GM18951 (cell line): ENCODE data around the gene OPA3.

Experiments
- POLR2A ChIP-seq: IDR thresholded peaks from 4 replicates; pipeline ENCODE4 v1.6.1; 2011; ENCODE audit warnings: mild to moderate bottlenecking; ENCODE audit not compliant: insufficient read length, insufficient read depth; ENCODE audit errors: extremely low read depth
- in situ Hi-C: fragments of 300-500 bp; cut with MboI; formaldehyde crosslinking; loops from one replicate; pipeline ENCODE4 v1.12.0; 2022; ENCODE audit warnings: low sequenced_read_pairs, mixed read lengths, inconsistent platforms; ENCODE audit not compliant: unreplicated experiment

Gene OPA3

GRCh38 chr19:45529420-45529785 is 55.2 kb downstream of the OPA3 start:
- TF ChIP-seq POLR2A, result no peak
- in situ Hi-C loops, result no loop called here

GRCh38 chr19:45528744-45529419 is 55.7 kb downstream of the OPA3 start:
- peak; percentile 30 for TF ChIP-seq POLR2A
- in situ Hi-C loops, result no loop called here

DNA sequence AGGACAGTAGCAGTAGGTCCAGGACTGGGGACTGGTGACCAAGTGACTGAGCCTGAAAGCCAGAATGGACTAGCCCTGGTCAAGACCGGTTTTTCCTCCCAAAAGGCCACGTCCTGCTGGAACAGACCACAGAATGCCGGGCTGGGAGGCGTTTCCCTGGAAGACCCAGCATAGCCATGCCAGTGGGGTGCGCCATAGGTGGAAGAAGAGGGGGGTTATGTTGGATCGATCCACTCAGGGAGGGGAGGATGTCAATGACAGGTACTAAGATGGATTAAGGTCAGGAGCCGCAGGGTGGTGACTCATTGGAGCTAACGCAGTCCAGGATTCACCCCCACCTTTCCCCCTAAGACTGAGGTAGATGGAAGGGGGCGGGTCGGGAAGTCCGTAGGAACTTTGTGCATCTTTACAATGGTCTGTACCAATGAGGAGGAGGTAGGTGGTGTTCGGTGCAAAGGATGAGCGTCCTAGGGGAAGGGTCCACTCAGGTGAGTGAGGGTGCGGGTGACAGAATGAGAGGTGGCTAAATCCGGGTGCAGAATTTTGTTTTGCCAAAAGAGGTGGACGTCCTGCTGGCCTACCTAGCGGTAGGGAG is 56.4 kb downstream of the OPA3 start:
- in situ Hi-C loops, result no loop called here
- TF ChIP-seq POLR2A, result peak; percentile 30

DNA sequence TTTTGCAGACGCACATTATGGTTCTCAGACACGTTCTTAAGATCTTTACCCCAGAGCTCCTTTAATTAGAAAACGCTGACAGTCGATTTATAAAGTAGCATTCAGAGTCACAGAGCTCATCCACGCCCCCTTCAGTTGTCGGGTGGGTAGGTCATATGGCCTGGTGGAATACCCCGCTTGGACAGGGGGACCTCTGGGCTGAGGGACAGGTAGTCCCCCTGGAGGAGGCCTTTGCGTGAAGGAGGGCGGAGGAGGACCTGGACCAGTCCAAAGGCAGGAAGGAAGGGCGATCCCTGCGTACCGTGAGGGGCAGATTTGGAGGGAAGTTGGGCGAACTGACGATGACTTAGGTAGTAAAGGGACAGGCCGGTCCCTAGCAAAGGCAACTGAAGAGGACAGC is 56.9 kb downstream of the OPA3 start:
- in situ Hi-C loops, result no loop called here
- TF ChIP-seq POLR2A, result no peak

DNA sequence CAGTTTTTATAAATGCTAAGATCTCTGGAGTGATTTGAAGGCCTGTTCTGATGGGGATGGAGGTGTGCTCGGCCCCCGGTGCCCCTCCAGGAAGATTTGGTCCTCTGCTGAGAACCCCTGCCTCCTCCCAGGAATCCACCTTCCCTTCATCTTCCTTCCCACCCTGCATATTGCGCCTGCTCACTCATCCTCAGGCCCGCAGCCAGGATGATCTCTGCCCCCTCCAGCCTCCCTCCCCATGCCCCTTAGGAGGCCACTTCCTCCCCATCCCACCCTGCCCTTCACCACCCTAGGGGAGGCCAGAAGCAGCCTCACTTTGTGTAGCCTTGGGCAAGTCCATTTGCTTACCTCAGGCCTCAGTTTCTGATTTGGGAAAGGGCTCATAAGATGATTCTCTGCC is 57.6 kb downstream of the OPA3 start:
- in situ Hi-C loops, result no loop called here
- no peak for TF ChIP-seq POLR2A

DNA sequence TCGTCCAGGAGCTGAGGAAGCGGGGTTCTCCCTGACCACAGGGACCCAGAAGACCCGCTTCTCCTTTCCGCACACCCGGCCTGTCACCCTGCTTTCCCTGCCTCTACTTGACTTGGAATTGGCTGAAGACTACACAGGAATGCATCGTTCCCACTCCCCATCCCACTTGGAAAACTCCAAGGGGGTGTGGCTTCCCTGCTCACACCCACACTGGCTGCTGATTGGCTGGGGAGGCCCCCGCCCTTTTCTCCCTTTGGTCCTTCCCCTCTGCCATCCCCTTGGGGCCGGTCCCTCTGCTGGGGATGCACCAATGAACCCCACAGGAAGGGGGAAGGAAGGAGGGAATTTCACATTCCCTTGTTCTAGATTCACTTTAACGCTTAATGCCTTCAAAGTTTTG is 58.5 kb downstream of the OPA3 start:
- no peak for TF ChIP-seq POLR2A
- in situ Hi-C loops, result no loop called here

GRCh38 chr19:45524575-45525129 is 60.0 kb downstream of the OPA3 start:
- in situ Hi-C loops, result no loop called here

GRCh38 chr19:45523642-45524256 is 60.9 kb downstream of the OPA3 start:
- no peak for TF ChIP-seq POLR2A
- in situ Hi-C loops, result no loop called here

More at GRCh38 chr19:45524575-45525129, 60.0 kb downstream of the OPA3 start:
- TF ChIP-seq POLR2A, result no peak

DNA sequence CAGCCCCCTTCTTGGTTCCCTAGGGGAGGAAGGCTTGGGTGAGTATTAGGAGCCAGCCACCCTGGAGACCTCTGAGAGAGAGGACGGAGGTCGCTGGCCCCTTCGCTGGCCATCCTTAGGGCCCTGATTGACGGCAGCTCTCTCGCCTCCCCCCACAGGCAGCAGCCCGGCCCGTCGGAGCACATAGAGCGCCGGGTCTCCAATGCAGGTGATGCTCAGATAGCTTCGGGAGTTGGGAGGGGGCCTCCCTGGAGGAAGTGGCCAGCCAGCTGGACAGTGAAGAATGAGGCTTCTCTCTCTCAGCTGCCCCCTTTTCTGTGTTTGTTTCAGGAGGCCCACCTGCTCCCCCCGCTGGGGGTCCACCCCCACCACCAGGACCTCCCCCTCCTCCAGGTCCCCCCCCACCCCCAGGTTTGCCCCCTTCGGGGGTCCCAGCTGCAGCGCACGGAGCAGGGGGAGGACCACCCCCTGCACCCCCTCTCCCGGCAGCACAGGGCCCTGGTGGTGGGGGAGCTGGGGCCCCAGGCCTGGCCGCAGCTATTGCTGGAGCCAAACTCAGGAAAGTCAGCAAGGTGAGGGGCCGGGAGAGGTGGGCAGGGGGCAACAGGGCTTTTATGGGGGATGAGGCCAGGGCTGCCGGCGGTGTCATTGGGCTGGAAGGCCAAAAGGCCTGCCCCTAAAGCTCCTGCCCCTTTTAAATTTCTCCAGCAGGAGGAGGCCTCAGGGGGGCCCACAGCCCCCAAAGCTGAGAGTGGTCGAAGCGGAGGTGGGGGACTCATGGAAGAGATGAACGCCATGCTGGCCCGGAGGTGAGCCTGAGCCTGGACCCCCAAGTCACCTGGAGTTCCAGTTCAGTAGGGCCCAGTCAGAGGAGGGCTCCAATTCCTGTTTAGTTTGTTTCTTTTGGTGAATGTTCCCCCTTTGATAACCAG is 62.3 kb downstream of the OPA3 start:
- in situ Hi-C loops, result no loop called here
- TF ChIP-seq POLR2A, result no peak

DNA sequence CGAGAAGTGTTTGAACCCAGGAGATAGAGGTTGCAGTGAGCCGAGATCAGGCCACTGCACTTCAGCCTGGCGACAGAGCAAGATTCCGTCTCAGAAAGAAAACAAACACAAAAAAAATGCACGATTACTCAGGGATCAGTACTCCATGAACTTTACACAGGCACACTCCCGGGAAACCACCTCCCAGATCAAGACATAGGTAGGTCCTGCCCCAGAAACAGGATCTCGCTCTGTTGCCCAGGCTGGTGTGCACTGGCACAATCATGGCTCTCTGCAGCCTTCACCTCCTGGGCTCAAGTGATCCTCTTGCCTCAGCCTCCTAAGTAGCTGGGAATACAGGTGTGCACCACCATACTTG is 66.2 kb downstream of the OPA3 start:
- in situ Hi-C loops, result no loop called here
- TF ChIP-seq POLR2A, result no peak

GRCh38 chr19:45517641-45518468 is 66.7 kb downstream of the OPA3 start:
- no peak for TF ChIP-seq POLR2A
- in situ Hi-C loops, result no loop called here

GRCh38 chr19:45517238-45517637 is 67.4 kb downstream of the OPA3 start:
- no peak for TF ChIP-seq POLR2A
- in situ Hi-C loops, result no loop called here

GRCh38 chr19:45515807-45516401 is 68.7 kb downstream of the OPA3 start:
- TF ChIP-seq POLR2A, result no peak
- in situ Hi-C loops, result no loop called here
